Measurements from ENCODE around the gene A2ML1.
"Not testable (repeated sequence)": the region's sequence is repeated elsewhere in the genome, so short reads cannot be mapped to it uniquely, and the experiment has no call there.

Gene A2ML1

GRCh38 chr12:8822298-8822697, at the start of gene A2ML1:
Gene A2ML1, plus strand, starts transcription at chr12:8822621. Its CDS starts 31 bp downstream, at chr12:8822652.
- DNase-seq = no peak

GRCh38 chr12:8773461-8773860, 49.0 kb upstream of the A2ML1 start:
- no peak for DNase-seq

GRCh38 chr12:8779281-8779680, 43.1 kb upstream of the A2ML1 start:
- no peak for DNase-seq

GRCh38 chr12:8779862-8780261, 42.6 kb upstream of the A2ML1 start:
- DNase-seq = no peak

- no peak for DNase-seq
Measured at GRCh38 chr12:8780389-8780788, 42.0 kb upstream of the A2ML1 start.

DNA sequence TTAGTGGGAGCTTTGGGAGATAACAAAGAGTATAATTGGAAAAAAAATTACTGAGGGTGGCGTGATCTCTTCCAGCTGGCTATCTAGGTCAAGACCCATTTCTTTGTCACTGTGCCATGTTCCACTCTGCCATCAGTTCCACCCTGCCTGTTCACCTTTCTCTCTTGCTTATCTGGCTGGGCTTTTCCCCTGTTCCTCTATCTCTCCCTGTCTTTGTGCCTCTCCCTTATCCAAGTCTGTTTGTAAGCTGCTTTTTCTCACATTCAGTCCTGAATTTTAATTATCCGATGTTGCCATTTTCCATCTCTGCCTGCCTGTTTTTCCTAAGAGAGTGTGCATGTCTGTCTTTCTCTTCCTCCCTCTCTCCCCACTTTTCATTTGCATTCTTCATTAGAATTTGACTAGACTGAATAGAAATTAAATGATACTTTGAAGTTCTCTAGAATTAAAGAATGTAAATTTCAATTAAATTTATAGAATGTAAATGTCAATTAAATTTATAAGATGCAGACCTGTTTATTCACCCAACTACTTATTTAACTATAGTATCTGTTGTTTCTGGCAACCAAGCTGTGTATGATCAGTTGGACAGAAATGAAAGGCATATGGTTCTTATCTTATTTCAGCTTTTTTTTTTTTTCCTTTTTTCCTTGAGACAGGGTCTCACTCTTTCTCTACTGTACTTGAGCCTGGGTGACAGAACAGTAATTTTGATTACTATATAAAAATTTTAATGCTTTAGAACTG, 40.9 kb upstream of the A2ML1 start:
- no peak for DNase-seq

GRCh38 chr12:8784290-8784888, 38.0 kb upstream of the A2ML1 start:
- DNase-seq = no peak

DNA sequence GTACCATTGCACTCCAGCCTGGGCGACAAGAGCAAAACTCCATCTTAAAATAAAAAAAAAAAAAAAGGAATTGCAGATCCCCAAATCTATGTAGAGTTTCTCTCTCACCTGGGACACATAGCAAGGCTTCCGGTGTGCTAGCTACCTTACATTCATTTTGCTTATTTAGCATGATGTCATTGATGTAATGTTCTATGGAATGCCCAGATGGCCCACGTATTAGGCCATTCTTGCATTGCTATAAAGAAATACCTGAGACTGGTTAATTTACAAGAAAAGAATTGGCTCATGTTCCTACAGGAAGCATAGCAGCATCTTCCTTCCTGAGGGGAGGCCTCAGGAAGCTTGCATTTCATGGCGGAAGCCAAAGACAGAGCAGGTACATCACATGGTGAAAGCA, 36.9 kb upstream of the A2ML1 start:
- no peak for DNase-seq

- DNase-seq = not testable (repeated sequence)
Measured at GRCh38 chr12:8787206-8787605, 35.2 kb upstream of the A2ML1 start.

- not testable (repeated sequence) for DNase-seq
Measured at GRCh38 chr12:8788706-8789105, 33.7 kb upstream of the A2ML1 start.

GRCh38 chr12:8789341-8790013, 32.9 kb upstream of the A2ML1 start:
- DNase-seq = not testable (repeated sequence)

- DNase-seq = not testable (repeated sequence)
Measured at GRCh38 chr12:8793226-8793625, 29.2 kb upstream of the A2ML1 start.

DNA sequence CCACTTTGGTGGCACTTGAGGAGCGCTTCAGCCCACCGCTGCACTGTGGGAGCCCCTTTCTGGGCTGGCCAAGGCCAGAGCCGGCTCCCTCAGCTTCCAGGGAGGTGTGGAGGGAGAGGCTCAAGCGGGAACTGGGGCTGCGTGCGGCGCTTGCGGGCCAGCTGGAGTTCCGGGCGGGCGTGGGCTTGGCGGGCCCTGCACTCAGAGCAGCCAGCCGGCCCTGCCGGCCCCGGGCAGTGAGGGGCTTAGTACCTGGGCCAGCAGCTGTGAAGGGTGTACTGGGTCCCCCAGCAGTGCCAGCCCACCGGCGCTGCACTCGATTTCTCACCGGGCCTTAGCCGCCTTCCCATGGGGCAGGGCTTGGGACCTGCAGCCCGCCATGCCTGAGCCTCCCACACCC, 27.8 kb upstream of the A2ML1 start:
- not testable (repeated sequence) for DNase-seq

GRCh38 chr12:8796831-8797626, 25.4 kb upstream of the A2ML1 start:
- DNase-seq = no peak

DNA sequence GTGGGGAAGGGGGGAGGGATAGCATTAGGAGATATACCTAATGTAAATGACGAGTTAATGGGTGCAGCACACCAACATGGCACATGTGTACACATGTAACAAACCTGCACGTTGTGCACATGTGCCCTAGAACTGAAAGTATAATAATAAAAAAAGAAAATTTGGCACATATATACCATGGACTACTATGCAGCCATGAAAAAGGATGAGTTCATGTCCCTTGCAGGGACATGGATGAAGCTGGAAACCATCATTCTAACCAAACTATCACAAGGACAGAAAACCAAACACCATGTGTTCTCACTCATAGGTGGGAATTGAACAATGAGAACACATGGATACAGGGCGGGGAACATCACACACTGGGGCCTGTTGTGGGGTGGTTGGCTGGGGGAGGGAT, 21.2 kb upstream of the A2ML1 start:
- DNase-seq = not testable (repeated sequence)

GRCh38 chr12:8804833-8805232, 17.6 kb upstream of the A2ML1 start:
- not testable (repeated sequence) for DNase-seq

- DNase-seq = not testable (repeated sequence)
Measured at GRCh38 chr12:8805487-8805886, 16.9 kb upstream of the A2ML1 start.

GRCh38 chr12:8807084-8807483, 15.3 kb upstream of the A2ML1 start:
- not testable (repeated sequence) for DNase-seq

GRCh38 chr12:8810112-8810511, 12.3 kb upstream of the A2ML1 start:
- DNase-seq = not testable (repeated sequence)

- DNase-seq = no peak
Measured at GRCh38 chr12:8813572-8814357, 8.7 kb upstream of the A2ML1 start.

- DNase-seq = no peak
Measured at GRCh38 chr12:8816448-8817050, 5.9 kb upstream of the A2ML1 start.

GRCh38 chr12:8817856-8818255, 4.6 kb upstream of the A2ML1 start:
- no peak for DNase-seq

All from activated gamma-delta T cell treated with Interleukin-2 at 50 U/mL for 16 hours (primary cell).